NCI-H2171 (cell line): ENCODE measurements around the gene SLC6A17.

ENCODE experiments used
- DNase-seq: peaks from one replicate; lab custom pipeline; 2025; lab: John Stamatoyannopoulos, UW

SLC6A17 gene

DNA sequence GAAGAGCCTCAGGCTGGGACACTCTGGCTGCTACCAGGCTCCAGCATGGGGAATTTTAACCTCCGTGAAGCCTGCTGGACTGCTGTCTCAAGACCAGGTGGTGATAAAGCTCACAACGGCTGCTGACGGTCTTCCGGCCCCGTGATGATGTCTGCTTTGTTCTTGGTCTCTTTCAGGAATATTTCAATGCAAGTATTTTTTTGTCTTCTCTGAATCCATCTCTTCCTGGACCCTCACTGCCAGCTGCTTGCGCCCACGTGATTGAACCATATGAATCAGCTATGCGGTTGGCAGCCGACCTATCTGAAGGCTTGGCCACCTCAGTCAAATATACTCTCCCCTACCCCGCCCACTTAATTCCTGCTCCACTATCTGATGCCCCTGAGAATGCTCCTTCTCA, 14.6 kb upstream of the SLC6A17 start:
- DNase-seq, result no peak

DNA sequence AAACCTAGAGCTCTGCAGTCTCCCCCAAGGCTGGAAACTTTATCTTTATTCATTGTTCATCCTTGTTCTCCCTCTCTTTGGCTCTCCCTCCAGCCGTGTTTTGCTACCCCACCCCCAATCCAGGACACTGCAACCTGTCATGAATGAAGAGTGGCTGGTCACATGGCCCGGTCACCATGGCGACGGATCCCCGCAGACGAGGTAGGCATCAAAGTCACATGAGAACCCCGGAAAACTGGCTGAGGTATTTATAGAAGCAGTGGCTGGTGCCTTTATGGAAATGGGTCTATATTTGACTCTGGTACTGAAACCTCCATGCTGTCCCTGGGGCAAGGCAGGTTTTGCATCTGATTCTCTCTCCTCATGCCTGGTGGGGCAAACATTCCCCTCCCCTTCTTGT, 13.4 kb upstream of the SLC6A17 start:
- peak; percentile 91 for DNase-seq

DNA sequence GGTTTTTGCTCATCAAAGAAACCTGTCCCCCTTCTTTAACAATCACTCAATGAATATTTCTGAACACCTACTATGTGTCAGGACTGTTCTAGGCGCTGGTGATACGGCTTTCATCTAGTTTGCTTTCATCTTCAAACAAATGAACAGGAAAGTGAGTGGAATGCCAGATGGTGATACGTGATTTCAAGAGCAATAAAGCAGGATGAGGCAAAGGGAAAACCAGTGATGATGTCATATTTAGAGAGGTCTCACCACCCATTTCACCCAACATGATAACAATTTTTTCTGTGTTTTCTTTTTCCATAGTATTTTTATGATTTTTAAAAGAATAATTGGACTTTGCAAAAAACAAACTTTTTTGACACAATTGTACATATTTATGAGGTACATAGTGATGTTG, 11.3 kb upstream of the SLC6A17 start:
- no peak for DNase-seq

DNA sequence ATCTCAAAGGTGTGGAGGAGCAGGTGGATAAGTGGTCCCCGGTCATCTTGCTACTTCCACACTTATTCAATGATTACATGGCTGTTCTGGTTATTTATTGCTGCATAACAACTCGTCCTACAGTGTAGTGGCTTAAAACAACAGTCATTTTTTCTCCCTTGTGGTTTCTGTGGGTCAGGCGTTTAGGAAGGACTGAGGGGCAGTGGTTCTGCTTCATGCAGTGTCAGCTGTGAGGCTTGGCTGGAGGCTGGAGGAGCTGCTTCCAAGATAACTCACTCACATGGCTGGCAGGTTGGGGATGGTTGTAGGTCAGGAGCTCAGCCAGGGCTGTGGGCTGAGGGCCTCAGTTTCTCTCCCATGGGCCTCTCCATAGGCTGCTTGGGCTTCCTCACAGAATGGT, 5.9 kb upstream of the SLC6A17 start:
- no peak for DNase-seq

DNA sequence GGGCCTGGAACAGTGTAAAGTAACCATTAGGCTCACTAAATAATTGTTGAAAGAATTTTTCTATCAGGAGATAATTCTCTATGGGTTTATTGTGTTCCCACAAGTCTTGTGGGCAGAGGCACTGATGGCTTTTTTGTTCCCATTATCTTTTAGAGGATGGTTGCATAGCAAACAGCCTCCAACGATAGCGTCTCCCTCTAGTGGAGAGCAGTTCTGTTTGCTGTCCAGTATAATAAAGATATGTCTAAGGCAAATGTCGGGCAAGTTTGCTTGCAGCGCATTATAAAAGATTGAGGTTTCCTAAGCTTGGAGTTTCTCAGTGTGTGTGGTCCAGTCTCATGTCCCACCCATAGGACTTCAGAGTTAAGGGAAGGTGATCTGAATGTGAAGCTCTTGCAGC, 1.3 kb upstream of the SLC6A17 start:
- no peak for DNase-seq

DNA sequence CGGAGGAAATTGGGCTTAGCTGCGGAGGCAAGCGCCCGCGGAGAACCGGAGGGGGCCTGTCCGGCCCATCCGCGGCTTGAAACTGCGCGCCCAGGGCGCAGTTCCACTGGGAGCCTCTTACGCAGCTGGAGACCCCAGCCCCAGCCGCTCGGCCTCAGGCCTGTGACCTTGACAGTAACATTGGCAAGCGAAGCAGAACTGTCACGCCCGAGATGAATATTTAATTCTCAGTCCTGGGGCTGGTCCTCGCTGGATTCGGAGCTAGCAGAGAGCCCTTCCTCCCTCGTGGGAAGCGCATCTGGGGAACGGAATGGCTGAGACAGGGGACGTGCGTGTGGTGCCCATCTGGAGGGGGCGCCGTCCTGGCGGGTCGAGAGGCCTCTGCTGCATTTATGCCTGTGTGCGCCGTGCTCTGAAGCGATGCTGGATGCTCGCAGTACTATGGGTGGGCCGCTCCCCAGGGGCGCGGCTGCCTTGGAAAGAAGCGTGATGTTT, 928 bp downstream of the SLC6A17 start:
- no peak for DNase-seq

DNA sequence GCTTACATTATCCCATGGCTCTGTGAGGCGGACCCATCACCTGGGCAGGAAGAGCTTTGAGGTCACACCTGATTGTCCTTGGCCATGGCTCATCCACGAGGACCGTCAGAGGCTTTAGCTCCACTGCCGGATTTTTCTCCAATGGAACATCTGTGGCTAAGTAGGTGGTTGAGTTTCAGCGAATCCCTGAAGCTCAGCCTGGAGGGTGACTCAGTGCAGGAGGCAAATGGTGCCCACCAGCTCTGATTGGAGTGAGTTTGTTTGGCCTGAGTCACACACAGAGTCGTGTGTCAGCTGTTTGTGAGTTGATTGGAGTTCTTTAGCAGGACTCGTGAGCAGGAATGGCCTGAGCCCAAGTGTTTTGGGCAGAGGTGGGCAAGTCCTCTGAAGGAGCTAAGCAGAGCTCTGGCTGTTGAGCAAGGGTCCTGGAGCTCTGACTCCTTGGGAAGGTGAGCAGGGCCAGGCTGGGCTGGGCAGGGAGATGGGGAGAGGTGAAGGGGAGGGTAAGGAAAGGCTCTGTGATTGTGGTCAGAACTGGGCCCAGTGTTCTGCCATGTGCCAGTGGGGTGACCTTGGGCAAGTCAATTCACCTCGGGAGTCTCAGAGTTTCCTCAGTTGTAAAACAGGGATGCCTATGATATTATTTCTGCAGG, 2.0 kb downstream of the SLC6A17 start:
- no peak for DNase-seq

DNA sequence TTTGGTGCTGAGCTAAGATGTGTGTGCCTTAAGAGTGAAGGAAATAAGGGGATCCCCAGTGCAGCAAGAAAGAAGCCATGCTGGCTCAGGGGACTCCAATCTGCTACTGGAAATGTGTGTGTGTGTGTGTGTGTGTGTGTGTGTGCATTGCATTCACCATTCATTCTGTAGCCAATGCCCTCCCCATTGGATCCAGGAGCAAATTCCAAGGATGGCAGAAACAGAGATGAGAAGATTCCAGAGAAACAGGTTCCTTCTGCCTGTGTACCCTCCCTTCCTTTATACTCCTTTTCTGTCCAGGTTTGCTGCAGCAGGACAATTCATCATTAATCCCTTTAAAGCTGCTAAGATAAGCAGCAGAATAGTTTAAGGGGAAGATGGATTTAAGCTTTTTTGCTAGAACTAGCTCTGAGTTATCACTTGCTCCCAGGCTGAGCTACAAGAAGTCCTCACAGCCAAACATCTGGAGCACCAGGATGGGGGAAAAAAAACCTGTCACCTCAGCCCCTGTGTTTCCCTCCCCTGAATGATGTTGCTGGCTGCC, 3.2 kb downstream of the SLC6A17 start:
- no peak for DNase-seq

DNA sequence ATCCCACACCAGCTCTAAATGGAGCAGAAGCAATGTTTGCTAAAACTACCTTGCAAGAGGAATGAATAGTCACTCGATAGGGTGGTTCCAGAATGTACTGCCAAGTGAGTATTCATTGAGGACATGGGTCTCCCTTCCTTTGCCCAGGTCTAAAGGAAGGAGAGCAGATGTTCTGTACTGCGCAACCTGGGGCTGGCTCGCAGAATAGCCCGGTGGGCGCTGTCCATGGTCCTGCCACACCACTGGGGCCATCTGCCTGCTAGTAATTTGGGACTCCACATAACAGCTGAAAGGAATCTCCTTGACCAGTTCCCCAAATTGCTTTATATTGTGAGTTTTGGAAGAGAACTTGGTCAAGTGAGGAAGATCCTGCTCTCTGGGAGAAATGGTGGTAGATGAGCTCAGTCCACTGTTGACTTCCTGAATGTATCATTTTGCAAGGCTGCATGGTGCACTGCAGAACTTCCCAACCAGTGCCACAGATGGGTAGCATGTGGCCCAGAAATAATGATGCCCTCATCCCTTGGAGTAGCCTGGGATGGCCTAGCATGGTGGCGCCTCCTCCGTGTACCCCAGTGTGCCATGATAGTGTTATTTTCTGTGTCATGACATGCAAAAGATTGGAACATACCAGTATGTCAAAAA, 5.7 kb downstream of the SLC6A17 start:
- DNase-seq, result no peak

DNA sequence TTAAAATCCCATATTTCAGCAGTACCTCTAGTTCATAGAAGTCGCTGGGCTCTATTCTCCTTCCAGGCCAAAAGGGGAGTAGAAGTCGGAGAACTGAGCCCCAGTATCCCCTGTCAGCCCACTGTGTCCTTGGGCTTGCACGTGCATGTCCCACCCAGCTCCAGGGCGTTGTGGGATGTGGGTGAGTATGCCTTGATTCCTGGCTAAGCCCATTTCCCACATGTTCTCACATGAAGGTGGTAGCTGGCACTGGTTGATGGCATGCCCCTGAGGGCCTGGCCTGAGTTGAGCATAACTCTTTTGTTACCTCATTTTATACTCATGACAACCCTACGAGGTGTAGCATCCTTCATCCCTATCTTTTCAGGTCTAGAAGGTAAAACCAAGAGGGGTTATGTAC, 8.0 kb downstream of the SLC6A17 start:
- DNase-seq, result no peak

DNA sequence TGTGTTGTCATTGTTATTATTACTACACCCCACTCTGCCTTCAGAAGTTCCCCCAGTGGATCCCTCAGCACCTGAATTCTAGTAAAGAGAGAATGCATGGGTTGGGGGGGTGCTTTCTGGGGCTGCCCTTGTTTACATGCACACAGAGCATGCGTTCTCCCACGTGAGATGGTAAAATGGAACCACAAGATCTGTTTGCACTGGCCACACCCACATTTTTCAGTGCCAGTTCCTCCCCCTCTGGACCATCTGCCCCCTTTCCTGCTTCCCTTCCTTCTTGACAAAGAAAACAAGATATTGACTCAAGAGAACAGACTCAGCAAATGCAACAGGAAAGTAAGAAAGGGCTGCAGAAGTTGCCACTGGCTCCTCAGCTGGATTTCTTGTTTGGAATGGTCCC, 8.9 kb downstream of the SLC6A17 start:
- DNase-seq, result peak; percentile 76

DNA sequence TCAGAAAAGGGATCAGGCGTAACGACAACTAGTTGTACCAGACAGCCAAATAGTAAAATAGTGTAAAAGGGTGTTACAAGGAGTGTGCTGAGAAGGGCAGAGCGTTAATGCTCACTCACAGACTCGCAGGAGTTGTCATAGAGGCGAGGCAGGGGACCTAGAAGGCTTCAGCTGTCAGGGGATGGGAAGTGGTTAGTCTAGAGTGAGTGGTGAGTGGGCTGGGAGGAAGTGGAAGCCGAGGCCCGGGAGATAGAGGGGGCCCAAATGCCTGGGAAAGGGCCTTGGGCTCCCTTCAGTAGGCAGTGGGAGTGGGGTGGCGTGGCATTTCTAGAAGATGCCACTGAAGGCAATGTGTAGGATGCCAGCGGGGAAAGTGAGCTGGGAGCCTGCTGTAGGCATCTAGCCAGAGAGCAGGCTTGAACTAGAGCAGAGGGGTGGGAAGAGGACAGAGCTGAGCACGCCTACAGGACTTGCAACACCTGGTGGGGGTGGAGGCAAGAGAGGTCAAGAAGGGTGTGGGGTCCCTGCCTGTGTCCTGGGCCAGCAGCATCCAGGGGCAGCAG, 10.3 kb downstream of the SLC6A17 start:
- DNase-seq, result no peak

DNA sequence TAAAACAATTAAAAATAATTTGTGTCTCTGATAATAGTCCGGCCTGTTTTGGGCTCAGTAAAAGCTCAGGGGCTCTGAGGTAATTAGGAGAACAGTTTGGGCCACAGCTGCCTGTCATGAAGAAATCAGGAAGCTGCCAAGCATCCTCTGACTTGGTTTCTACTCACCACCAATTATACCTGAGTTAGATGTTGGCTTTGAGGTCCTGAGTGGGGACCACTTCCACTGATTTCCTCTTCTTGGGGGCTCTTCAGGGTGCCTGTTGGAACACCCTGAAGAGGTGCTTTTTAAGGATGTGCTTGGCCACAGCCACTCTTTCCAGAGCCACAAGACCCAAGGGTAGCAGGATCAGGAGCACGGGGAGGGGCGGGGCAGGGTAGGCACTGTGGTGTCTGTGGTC, 10.9 kb downstream of the SLC6A17 start:
- DNase-seq, result no peak

DNA sequence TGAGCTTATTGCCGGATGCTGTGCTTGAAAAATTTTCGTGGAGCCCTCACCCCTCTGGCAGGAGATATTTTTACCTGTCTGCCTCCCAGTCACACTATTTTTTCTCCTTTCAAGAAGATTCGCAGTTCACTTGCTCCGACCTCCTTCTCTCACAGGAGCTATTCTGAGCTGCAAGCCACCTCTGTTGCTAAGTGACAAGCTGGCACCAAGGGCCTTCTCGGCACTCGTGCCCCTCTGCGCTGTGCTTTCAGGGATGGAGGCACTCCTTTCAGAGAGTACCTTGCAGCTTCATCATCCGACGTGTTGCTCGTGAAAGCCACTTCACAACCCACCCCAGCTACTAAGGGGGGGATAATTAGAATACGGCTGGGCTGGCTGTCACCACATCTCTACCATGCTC, 11.6 kb downstream of the SLC6A17 start:
- no peak for DNase-seq

DNA sequence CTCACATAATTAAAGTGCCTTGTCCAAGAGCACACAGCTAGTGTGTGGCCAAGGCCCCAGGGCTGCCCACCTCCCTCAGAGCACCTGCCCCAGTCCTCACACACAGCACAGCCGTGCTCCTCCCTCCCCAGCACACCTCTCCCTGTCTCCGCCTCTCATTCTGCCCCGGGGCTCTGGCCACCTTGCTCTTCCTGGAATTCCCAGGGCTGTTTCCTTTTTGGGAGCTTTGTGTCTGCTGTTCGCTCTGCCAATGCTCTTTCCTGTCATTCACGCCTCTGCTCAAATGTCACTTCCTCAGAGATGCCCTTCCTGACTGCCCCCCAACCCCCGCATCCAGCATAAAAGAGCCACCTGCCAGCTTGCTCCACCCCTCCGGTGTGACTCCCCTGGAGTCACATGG, 13.3 kb downstream of the SLC6A17 start:
- DNase-seq, result no peak

DNA sequence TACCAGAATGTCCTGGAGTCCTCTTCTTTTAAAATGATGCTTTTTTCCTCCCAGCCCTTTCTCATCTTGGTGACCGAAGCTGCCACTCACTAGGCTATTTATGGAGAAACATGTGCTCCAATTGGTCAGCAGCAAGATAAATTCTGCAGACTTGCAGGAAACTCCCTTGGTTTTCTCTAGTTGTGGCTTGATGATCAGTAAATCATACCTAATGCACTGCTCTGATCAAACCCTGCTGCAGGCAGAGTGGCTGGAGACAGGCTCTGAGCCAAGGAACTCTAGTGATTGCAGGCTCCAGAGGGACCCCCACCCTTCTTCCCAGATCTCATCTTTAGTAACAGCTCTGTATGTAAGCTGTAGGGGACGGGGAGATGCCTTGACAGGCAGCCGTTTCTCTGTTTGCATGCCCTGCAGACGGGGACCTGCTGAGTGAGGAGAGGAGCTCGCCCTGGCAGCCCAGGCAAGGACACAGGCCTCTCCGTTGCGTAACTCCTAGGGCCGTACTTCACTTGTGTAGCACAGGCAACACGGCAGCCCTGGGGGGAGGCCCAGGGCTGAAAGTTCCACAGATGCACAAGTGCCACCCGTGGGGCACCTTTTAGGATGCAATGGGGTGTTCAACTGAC, 14.5 kb downstream of the SLC6A17 start:
- DNase-seq, result no peak

DNA sequence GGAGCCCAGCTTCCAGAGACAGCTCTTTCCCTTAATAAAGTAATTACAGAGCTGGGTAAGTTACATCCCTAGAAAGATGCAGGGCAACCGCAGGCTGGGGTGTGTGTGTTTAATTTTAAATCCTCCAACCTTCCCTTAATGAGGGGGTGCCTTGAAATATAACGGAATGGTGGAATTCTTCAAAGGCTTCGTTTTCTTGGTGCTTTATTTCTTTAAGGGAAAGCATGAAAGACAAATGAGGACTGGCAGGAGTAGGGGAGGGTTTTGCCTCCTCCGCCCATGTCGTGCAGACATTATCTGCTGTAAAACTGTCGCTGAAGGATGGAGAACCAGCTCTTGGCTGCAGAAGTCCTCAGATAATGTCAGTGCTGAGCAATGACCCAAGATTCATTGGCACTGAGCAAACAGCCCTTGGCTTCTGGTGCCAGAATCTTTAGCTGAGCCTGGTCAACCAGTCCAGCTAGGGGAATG, 15.5 kb downstream of the SLC6A17 start:
- DNase-seq, result no peak

DNA sequence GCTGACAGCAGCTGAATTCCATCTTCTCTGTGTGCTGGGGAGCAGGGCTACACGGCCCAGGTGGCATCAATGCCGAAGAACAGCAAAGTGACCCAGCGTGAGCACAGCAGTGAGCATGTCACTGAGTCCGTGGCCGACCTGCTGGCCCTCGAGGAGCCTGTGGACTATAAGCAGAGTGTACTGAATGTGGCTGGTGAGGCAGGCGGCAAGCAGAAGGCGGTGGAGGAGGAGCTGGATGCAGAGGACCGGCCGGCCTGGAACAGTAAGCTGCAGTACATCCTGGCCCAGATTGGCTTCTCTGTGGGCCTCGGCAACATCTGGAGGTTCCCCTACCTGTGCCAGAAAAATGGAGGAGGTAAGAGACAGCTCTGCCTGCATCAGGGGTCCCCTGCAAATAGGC, 16.6 kb downstream of the SLC6A17 start:
- no peak for DNase-seq

DNA sequence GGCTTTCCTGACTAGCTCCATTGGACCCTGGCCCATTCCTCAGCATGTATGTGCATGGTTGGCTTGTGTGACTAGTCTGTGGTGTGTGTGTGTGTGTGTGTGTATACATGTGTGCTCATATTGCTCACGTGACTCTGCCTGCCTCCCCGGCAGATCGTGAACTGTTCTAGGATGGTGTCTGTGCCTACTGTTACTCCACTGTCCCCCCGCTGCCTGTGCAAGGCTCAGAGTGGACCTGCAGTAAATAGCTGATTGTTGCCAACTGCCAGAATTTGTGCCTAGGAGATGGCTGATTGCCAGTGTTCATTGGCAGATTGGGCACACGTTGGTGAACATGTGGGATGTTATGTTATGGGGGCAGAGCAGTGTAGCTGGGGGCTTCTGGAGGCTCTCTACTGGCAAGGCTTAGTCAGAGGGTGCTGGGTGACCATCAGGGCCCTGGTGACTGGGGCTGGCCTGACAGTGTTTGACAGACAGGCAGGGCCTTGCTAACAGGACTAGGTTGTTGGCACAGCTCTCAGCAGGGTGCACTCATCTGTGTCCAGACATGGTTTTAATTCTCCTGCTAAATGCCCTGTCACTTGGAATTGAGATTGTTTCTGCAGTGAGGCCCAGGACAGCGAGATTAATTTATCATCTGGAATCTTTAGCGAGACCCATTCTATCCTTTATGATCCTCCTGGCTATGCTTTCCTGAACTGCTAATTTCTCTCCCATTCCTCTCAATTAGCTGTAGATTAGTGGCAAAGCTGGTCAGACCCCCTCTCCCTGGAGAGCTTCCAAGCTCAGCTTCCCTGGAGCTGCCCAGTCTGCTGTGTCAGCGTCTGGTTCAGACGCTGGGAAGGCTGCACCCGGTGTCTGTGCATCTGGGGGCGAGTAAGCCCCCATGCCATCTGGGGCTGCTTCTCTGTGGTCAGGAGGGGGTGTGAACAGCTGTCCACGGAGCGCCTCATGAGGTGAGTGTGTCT, 20.8 kb downstream of the SLC6A17 start:
- peak; percentile 78 for DNase-seq

DNA sequence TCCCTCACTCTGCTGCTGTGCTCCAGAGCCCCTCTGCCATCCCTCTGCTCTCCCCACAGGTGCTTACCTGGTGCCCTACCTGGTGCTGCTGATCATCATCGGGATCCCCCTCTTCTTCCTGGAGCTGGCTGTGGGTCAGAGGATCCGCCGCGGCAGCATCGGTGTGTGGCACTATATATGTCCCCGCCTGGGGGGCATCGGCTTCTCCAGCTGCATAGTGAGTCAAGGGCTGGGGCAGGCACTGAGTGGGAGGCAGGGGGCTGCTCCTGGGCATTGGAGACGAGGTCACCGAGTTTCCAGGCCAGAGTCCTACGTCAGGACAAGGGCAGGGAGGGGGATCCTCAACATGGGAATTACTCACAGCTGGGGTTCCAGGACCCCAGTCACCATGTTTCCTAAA, 21.7 kb downstream of the SLC6A17 start:
- no peak for DNase-seq

DNA sequence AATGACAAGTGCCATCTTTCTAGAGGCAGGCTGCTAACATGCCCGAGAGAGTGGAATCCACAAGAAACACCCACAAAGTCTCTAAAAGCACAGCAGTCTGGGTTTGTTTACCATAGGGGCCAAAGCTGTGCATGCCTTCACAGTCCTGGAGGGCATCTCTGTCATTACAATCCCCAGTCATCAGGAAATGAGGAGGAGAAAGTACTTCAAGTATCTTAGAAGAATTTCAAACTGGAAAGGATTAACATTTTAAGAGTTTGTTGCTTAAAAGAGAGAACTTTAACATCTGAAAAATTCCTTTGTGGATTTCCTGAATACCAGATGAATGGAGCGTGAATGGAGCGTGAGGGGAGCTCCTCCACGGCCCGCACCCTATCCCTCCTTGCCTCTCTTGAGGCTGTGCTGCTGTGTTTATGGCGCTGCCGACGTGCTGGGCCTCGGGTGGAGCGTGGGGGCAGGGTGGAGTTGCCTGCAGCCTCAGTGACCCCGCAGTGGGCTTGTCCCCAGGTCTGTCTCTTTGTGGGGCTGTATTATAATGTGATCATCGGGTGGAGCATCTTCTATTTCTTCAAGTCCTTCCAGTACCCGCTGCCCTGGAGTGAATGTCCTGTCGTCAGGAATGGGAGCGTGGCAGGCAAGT, 23.3 kb downstream of the SLC6A17 start:
- DNase-seq, result no peak
